Measurements from ENCODE around the gene LRRC66. TPM values are rescaled to one million over a fixed set of nuclear protein-coding genes. Genes with fewer than 3 reads are reported as not detected.
A peak's percentile ranks its signal among the peaks of the same experiment; 100 is the strongest.

Gene LRRC66
- total RNA-seq, 4 donors from 2014 or later: 4.6 to 9.2 (median 7.1) TPM

DNA sequence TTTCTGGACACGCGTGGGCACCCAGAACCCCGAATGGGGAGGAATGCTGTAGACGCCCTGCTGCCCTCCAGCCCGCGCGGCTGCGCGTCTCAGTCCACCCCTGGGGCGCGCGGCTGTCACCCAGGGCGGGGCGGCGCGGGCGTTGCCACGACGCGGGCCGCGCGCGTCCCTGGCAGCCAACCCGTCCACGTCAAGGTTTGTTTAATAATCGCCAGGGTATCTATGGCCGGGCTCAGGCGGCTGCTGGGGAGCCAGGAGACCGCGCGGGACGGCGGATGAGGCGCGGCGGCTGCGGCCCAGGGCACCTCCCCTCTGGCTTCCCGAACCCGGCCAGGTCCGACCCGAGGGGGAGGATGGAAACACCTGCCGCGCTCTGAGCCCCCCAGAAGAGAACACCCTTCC is 31.1 kb upstream of the LRRC66 start, which contains the start of gene SPATA18:
TSS of gene SPATA18 (plus strand) at position 92 of the 402 bp plus-strand sequence. CDS start 401 bp downstream, outside the sequence.
- Histone ChIP-seq H3K4me1 (peaks cover 0 to 17% (median 10%) of the 10 kb centered on the region in 4 donors), H3K9me3 (no peaks in the 10 kb centered on the region), H3K27ac (peak within 1 kb of the TSS; percentile 66 to 79 (median 68)), H3K27me3 (peaks cover 30% of the 10 kb centered on the region), H3K36me3 (no peaks in the 10 kb centered on the region), H3K4me3 (peak within 1 kb of the TSS; percentile 34 to 67 (median 53))
- WGBS, 2 donors (ENCODE audit: low coverage in 1 of 2): 2% methylated on average over 44 of the region's 44 CpGs; no CpG with 5 or more reads in 1 of the 2 donors
- no peak for TF ChIP-seq POLR2A (IDR thresholded peaks at IDR 0.05)
- no peak for TF ChIP-seq POLR2AphosphoS5 (IDR thresholded peaks at IDR 0.05)
- no peak for TF ChIP-seq EP300 (IDR thresholded peaks at IDR 0.05; ENCODE audit: low read depth)
- TF ChIP-seq, protein P1, sequence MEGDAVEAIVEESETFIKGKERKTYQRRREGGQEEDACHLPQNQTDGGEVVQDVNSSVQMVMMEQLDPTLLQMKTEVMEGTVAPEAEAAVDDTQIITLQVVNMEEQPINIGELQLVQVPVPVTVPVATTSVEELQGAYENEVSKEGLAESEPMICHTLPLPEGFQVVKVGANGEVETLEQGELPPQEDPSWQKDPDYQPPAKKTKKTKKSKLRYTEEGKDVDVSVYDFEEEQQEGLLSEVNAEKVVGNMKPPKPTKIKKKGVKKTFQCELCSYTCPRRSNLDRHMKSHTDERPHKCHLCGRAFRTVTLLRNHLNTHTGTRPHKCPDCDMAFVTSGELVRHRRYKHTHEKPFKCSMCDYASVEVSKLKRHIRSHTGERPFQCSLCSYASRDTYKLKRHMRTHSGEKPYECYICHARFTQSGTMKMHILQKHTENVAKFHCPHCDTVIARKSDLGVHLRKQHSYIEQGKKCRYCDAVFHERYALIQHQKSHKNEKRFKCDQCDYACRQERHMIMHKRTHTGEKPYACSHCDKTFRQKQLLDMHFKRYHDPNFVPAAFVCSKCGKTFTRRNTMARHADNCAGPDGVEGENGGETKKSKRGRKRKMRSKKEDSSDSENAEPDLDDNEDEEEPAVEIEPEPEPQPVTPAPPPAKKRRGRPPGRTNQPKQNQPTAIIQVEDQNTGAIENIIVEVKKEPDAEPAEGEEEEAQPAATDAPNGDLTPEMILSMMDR (IDR thresholded peaks at IDR 0.05): no peak
- DNase-seq: peak; percentile 41
- intact Hi-C loops (cut with DNase I; ENCODE audit: low total_unique reads) (no loop called here), in situ Hi-C loops (cut with MboI; ENCODE audit: low pct_ligation_motif_present in 1 of 4, low pct_unique_long_range_greater_than_20kb in 1 of 4, low sequenced_read_pairs in 3 of 4) (loop anchor here in 1 of 4 donors (25.0 kb wide), 1 partner anchor 89 kb away; no protein-coding TSS in a partner anchor)

DNA sequence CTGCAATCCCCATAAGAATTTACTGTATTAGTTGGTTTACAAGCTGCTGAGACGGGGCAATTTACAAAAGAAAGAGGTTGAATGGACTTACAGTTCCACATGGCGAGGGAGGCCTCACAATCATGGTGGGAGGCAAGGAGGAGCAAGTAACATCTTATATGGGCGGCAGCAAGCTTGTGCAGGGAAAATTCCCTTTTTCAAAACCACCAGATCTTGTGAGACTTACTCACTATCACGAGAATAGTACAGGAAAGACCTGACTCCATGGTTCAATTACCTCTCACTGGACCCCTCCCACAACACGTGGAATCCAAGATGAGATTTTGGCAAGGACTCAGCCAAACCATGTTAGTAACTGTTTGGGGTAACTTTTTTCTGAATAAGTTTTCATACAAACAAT is 29.1 kb upstream of the LRRC66 start:
- peaks cover 30% of the 10 kb centered on the region for H3K27me3 ChIP-seq
- no peaks in the 10 kb centered on the region for H3K9me3 ChIP-seq
- H3K4me3 ChIP-seq: no peak overlapping the region
- H3K27ac ChIP-seq: no peak overlapping the region
- in situ Hi-C loops (cut with MboI; ENCODE audit: low pct_ligation_motif_present in 1 of 4, low pct_unique_long_range_greater_than_20kb in 1 of 4, low sequenced_read_pairs in 3 of 4): no loop called here
- no peaks in the 10 kb centered on the region for H3K36me3 ChIP-seq
- no peak for DNase-seq
- TF ChIP-seq POLR2AphosphoS5 (IDR thresholded peaks at IDR 0.05) (no peak), EP300 (IDR thresholded peaks at IDR 0.05; ENCODE audit: low read depth) (no peak), POLR2A (IDR thresholded peaks at IDR 0.05) (no peak)
- TF ChIP-seq, protein P1 (IDR thresholded peaks at IDR 0.05): no peak
- 82 to 93% methylated on average over 4 to 5 of the region's 5 CpGs for WGBS, 2 donors (ENCODE audit: low coverage in 1 of 2)
- intact Hi-C loops (cut with DNase I; ENCODE audit: low total_unique reads): no loop called here
- H3K4me1 ChIP-seq: peaks cover 0 to 17% (median 10%) of the 10 kb centered on the region in 4 donors

DNA sequence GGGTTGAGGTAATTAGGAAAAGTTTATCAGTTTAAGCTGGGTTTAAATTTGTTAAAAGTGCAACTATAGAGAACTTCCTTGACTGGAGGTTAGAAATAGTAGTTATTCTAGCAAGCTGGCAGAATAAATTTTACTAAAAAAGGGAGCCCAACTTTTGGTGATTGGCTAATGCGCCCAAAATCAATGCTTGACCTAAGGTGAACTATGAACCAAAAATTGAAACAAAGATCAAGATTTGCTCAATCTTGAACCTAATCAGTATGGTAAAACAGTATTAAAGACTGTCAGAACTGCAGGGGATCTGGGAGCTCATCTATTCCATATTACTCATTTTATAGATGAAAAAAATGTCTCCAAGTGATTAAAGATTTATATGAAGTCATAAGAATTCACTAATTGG is 24.9 kb upstream of the LRRC66 start:
- no peak overlapping the region for H3K4me3 ChIP-seq
- no peaks in the 10 kb centered on the region for H3K9me3 ChIP-seq
- in situ Hi-C loops (cut with MboI; ENCODE audit: low pct_ligation_motif_present in 1 of 4, low pct_unique_long_range_greater_than_20kb in 1 of 4, low sequenced_read_pairs in 3 of 4): no loop called here
- no peaks in the 10 kb centered on the region for H3K36me3 ChIP-seq
- WGBS, 2 donors (ENCODE audit: low coverage in 1 of 2): 91 to 100% methylated on average over 1 of the region's 1 CpG
- TF ChIP-seq POLR2A (IDR thresholded peaks at IDR 0.05): no peak
- no peak for TF ChIP-seq EP300 (IDR thresholded peaks at IDR 0.05; ENCODE audit: low read depth)
- no peak for TF ChIP-seq POLR2AphosphoS5 (IDR thresholded peaks at IDR 0.05)
- TF ChIP-seq, protein P1 (IDR thresholded peaks at IDR 0.05): no peak
- DNase-seq: no peak
- peaks cover 14% of the 10 kb centered on the region for H3K27me3 ChIP-seq
- intact Hi-C loops (cut with DNase I; ENCODE audit: low total_unique reads): no loop called here
- H3K4me1 ChIP-seq: peaks cover 0 to 10% (median 0%) of the 10 kb centered on the region in 4 donors
- no peak overlapping the region for H3K27ac ChIP-seq

DNA sequence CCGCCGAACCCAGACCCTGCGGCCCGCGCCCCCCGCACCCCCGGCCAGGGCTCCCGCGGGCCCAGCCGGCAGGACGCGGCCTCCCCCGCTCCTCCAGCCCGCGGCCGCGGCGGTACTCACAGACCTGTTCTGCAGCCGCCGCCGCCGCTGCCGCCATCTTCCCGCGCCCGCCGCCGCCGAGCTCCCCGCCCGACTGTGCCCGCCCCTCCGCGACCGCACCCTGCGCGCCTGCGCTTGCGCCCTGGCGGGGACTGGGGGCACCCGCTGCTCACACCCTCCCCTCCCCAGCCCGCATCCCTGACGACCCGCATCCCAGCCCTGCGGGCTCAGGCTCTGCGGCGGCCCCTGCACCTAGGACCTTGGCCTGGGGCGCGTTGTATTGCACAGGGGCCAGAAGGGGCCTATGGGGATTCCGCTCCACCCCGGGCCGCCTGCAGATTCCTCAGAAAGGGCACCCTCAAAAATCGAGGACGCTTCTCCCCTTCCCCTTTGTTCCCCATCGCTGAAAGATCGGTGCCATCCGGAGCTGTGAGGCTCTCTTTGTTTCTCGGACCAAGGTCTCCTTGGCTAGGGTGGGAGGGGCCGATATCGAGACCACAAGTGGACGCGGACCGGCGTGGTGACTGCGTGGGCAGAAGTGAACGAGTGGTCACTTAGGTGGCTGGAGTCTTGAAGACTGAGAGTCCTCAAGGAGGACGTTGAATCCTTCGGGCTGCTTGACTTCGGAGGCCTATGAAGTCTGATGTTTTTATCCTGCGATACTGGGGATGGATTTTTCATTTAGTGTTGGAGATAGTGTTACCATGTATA is 18.1 kb upstream of the LRRC66 start, which contains the start of gene SGCB:
TSS of gene SGCB (minus strand) at position 197 of the 810 bp plus-strand sequence. CDS start at position 157, 40 bp downstream.
- H3K27me3 ChIP-seq: peaks cover 9% of the 10 kb centered on the region
- H3K4me1 ChIP-seq: peaks cover 0 to 29% (median 17%) of the 10 kb centered on the region in 4 donors
- peak within 1 kb of the TSS; percentile 68 to 81 (median 72) for H3K4me3 ChIP-seq
- no peaks in the 10 kb centered on the region for H3K9me3 ChIP-seq
- in situ Hi-C loops (cut with MboI; ENCODE audit: low pct_ligation_motif_present in 1 of 4, low pct_unique_long_range_greater_than_20kb in 1 of 4, low sequenced_read_pairs in 3 of 4) (loop anchor here in 1 of 4 donors (10.0 kb wide), 1 partner anchor 194 kb away; the partner anchor contains the start of gene DCUN1D4), intact Hi-C loops (cut with DNase I; ENCODE audit: low total_unique reads) (no loop called here)
- H3K36me3 ChIP-seq: no peaks in the 10 kb centered on the region
- peak within 1 kb of the TSS; percentile 54 to 84 (median 80) for H3K27ac ChIP-seq
- TF ChIP-seq, protein P1 (IDR thresholded peaks at IDR 0.05): no peak
- no peak for TF ChIP-seq EP300 (IDR thresholded peaks at IDR 0.05; ENCODE audit: low read depth)
- TF ChIP-seq POLR2AphosphoS5 (IDR thresholded peaks at IDR 0.05): no peak
- no peak for TF ChIP-seq POLR2A (IDR thresholded peaks at IDR 0.05)
- DNase-seq: peak; percentile 68
- WGBS, 2 donors (ENCODE audit: low coverage in 1 of 2): 7% methylated on average over 28 of the region's 70 CpGs; no CpG with 5 or more reads in 1 of the 2 donors

Measured in transverse colon (tissue), 4 donors.